ENCODE data around the gene PHLDB2.

Gene PHLDB2

DNA sequence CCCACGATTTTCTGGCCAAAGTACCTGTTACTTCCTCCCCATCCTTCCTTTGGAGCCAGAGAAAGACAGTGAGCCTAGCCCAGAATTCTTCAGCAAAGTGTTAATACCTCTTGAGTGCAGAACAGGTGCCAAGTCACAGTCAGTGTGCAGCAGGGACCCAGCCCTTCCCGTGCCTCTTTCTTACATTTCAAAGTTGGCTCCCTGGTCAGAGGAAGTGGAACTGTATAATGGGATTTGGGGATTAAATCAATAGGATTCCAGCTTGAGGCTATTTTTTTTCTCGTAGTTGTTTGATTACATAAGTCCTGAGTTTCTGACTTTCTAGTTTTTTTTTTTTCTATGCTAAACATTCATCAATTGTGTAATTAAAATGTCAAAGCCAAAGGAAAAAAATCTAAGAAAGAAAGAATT is 67.2 kb downstream of the PHLDB2 start:
- no peak for DNase-seq

DNA sequence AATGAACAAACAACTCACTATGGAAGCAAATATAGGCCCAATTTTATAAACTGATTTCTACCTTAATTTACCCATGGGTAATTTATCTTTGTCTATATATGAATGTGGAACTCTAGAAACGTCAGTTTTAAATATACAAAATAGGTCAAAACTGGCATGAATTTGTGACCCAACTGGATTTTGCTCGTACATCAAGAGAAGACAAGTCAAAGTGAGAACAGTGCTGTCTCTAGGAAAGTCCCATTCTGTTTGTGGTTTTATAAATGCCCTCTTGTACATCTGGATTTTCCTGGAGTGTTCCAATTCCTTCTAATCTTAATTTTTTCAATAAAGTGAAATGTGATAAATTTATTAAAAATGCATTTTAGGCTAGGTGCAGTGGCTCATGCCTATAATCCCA is 69.5 kb downstream of the PHLDB2 start:
- no peak for DNase-seq

DNA sequence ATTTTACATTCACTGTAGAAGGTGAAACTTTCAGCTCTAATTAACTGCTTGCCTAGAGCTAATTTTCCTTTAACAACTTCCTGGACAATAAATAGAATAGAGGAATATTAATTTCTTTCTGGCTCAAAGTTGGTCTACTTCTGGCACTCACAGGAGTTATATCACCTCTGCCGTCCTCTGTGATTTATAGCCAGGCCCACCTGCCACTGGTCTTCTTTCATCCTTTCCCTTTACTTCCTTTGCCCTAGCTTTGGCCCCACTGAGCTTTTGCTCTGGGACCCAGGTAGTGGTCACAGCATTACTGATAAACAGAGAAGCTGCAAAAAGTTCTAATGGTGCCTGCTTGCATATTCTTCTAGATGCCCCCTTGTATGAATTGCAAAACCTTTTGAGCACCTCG is 70.4 kb downstream of the PHLDB2 start:
- DNase-seq = no peak

DNA sequence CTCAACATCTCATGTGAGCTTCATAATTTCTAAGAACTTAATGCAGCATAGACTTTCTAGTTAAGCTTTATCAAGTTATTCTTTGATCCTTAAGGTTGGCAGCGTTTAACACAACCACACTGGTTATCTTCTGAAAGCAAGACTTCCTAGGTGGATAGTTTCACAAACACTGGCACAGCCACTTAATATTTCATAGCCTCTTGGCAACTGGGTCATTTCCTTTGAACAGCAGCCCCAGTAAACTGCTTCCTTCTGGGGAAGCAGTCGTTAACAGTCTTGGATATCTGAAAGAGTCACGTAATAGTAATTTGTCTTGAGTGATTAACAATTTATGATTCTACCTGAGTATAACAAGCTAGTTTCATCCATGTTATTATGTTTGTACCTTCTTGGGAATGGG is 73.9 kb downstream of the PHLDB2 start:
- no peak for DNase-seq

DNA sequence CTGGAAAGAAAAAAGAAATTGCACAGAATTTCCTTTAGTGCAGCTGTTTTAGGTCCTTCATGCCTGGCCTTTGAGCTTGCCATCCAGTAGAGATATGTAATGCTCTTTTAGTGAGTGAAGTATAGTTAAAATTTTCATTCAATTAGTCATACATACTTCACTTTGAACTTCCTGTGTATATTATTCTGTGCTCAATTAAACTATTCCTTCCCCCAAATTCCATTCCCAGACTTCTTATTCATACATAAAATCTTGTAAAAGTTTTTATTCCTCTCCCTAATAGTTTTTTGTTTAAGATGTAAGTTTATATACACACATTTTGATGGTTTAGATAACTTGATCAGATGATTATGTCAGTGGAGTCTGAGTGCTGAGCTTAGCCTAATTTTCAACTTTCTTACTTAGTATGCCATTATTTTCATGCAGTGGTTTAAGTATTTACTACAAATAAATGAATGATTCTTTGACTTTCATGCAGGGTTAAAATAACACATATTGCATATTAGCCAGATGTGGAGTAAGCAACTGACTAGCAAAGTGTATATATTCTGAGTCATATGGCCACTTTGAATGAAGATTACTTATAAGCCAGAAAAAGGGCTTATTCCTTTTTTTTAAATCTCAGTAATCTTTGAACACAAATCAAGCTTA is 77.3 kb downstream of the PHLDB2 start:
- DNase-seq = no peak

DNA sequence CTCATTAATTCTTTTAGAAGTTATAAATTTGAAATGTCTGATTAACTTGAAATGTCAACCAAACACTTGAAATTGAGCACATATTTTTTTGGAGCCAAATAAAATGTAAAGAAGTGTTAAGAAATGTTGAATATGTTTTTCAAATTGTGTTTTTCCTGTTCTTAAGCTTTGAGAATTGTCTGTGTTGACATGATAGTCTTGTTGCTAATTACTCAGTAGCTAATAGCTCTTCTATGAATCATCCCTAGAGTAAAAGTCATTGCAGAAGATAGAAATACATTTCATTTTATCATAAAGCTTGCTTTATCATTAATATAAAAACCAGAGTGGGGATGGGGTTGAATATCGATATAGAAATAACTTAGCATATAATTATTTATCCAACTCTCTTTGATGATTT is 77.9 kb downstream of the PHLDB2 start:
- no peak for DNase-seq

DNA sequence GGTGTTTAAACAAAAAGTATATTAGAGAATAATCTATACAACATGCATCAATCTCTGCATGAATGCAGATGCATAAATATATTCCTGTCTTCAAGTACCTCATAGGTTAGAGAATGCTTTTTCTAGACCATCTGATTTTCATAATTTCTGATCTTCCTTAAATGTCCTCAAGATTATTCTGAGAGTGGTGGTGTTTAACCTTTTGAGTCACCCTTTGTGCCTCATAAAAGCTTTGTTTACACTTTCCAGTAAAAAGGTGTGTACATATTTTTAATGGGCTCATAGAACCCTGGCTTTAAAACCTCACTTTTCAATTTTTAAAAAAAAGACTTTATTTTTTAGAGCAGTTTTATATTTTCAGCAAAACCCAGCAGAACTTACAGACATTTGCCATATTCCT is 78.8 kb downstream of the PHLDB2 start:
- DNase-seq = no peak

DNA sequence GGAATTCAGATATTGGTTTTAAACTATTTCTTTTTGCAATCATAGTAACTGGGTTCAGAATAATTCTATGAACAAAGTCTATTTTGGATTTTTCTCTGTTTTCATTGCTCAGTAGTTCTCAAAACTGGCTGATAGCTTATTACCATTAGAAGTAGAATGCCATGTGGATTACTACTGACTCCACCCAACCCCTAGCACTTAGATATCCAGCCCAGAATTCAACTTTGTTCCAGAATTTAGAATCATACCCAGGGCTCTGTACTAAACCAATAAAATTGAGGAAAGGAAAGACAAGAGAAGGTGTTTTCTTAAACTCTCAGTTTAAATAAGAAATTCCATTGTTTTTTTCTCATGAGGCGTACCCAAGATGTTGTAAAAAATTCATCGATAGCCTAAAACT is 80.8 kb downstream of the PHLDB2 start:
- no peak for DNase-seq

DNA sequence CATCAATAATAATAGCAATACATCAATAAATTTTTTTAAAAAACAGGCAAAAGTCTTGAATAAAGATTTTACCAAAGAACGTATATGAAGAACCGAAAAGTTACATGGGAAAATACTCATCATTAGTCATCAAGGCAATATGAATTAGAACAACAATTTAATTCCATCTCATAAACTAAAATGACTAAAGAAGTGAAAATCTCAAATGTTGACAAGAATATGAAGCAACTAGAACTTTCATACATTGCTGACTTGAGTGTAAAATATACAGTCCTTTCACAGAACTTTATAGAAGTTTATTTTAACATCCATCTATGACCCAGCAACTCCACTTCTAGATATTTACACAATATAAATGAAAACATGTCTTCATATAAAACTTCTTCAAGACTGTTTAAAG is 84.5 kb downstream of the PHLDB2 start:
- no peak for DNase-seq

DNA sequence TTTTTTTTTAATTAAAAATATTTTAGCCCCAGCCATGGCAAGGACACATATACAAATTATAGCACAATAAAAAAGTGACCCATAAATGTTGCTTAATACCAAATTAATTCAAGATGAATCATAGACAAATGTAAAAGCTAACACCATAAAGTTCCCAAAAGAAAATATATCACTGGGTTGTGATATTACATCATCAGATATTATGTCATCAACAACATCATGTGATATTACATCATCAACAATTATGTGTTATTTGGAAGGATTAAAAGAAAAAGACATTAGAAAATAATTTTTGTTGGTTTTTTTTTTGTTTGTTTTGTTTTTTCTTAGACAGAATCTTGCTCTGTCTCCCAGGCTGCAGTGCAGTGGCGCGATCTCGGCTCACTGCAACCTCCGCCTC is 85.3 kb downstream of the PHLDB2 start:
- DNase-seq = no peak

DNA sequence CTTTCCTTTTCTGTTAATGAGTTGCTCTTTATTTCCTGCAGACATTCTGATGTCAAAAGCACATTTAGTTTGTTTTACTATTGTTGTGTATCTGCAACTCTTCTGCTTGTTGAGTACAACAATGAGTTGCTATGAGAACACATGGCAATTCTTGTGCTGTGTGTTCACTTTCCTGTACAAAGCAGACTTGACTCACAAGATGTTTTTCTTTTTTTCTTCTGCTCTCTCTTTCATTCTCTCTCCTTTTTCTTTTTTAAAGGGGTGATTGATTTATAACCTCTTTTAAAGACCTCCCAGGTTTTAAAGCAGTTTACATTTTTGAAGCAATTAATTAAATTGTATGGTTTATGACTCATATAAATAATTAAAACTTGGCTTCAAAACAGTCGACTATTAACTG is 88.2 kb downstream of the PHLDB2 start:
- no peak for DNase-seq

DNA sequence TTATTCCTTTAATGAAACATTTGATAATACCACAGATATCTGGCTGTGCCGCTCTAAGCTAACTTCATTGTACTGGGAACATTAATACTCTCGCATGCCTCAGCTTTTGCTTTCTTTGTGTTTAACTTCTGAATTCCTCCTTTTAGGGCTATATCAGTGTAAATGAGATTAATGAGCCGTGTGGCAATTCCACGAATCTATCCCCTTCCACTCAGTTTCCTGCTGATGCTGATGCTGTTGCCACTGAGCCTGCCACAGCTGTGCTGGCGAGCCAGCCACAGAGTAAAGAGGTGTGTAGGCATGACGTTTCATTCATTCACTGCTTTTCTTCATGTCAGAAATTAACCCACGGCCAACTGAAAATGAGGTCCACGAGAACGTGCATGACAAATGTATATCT is 89.7 kb downstream of the PHLDB2 start:
- no peak for DNase-seq

DNA sequence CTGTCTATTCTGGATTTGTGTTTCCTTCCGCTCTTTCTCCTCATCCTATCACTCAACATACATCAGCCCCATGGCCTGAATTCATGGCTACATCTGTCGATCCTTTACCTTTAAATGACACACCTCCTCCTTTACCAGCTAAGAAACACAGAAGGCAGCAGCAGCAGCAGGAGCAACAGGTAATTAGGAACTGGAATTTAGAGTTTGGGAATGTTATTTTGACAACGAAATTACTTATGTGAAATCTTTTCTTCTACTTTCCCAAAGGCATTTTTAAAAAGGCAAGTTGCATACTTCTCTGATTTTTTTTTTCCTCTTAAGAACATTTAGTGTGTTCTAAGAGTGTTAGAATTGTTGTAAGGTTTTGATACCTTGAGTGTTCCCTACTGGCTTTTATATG is 90.6 kb downstream of the PHLDB2 start:
- DNase-seq = no peak

DNA sequence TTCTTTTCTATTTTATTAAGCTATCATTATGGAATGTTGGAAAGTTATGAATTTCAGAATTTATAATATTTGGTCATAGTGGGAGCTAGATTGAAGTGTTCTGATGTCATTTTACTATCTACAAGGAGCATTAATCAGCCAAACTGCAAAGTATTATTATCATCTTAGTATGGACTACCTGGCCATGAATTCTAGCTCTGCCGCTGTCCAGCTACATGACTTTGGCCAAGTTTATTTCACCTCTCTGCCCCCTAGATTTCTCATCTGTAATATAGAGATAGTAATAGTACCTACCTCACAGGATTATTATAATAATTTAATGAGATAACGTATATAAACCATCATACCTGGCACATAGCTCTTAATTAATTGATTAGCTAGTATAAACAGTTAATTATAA is 92.0 kb downstream of the PHLDB2 start:
- DNase-seq = no peak

DNA sequence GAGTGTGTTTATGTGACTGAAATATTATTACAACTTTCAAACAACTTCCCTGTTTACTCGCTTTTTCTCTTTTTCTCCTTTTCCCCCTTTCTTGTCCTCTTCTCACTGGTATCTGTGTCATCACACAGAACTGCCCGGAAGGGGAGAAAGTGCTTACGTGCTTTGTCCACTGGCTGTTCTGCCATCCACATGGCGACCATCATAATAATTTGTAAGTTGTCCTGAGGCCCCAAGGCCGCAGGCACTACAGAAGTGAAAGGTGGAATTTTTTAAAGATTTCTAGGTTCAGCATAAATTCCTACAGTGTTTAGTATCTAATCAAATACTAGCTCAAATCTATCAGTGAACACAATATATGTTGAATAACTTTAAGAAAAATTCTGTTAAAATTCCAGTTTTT is 93.0 kb downstream of the PHLDB2 start:
- DNase-seq = no peak

DNA sequence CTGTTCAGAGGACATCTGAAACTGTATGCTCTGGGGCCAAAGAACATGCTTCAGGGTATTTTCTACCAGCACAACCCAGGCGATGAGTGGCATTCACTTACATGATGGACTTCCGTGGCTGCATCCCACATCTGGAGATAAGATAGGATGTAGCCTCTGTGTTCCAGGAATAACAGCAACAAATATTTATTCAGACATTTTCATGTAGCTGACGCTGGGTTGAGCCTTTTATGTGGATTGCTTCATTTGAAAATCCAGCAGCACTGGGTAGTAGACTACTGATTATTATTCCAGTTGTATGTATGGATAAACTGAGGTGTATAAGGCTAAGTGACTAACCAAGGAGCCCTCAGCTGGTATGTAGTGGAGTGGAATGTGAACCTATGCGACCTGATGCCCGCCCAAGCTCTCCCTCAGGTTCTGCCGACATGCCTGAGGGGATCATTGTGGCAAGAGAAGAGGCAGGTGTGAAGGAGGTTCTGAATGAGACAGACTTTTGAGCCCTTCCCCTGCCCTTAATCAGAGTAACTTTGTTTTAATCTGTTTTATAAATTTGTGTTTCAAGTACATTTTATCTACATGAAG is 93.9 kb downstream of the PHLDB2 start:
- DNase-seq = no peak

DNA sequence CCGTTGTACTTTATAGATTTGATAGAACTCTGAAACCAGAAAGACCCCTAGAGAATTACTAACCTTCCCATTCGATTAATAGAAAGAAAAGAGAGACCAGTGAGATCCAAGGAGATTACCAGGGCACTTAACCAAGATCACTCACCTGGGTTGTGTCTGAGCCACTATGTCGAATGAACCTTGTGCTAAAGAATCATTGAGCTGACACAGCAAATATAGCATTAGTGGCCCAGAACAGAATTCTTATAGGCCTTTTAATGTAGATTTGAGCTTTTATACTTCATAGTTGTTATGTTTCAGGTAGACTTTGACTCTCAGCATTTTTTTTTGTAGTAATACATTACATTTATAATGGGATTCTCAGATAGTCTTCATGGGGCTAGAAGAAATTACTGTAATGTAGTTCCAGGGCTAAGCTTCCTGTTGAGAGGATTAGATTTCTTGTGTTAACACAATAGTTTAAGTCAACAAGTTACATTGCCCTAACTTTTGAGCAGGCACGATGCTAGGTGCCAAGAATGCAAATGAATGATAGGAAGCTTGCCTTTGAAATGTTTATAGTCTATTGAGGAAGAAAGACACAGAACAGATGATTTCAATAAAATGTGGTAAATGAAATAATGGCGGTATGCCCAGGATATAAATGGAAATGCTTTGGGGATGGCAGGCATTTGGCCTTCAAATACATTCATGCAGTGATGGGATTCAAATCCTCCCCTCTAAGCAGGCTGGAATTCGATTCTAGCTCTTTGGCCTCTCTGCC is 95.3 kb downstream of the PHLDB2 start:
- DNase-seq = no peak

DNA sequence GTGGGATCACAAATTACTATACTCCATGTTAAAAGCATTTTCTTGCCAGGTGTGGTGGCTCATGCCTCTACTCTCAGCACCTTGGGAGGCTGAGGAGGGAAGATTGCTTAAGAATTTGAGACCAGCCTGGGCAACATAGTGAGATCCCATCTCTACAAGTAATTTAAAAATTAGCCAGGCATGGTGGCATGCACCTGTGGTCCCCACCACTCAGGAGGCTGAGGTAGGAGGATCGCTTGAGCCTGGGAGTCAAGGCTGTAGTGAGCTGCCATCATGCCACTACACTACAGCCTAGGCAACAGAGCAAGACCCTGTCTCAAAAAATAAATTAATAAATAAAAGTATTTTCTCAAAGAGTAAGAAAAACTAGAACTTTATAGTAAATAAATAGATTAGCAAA is 96.8 kb downstream of the PHLDB2 start:
- DNase-seq = no peak

DNA sequence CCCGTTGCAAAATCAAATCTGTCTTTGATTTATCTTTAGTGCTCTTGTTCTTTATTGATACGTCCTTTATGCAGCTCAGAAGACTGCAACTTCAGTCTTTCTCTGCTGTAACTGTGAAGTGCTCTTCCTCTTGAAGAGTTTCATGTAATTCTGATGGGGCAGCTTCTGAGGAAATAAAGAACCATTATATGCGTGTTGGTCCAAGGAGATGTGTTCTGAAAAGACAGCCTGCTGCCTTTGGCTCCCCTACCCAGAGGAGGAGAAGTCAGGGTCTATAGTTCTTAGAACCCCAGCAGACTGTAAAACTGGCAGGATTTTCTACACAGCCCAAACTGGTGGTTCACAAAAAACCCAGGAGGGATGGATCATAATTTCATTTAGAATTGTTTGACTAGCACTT is 97.4 kb downstream of the PHLDB2 start:
- no peak for DNase-seq

DNA sequence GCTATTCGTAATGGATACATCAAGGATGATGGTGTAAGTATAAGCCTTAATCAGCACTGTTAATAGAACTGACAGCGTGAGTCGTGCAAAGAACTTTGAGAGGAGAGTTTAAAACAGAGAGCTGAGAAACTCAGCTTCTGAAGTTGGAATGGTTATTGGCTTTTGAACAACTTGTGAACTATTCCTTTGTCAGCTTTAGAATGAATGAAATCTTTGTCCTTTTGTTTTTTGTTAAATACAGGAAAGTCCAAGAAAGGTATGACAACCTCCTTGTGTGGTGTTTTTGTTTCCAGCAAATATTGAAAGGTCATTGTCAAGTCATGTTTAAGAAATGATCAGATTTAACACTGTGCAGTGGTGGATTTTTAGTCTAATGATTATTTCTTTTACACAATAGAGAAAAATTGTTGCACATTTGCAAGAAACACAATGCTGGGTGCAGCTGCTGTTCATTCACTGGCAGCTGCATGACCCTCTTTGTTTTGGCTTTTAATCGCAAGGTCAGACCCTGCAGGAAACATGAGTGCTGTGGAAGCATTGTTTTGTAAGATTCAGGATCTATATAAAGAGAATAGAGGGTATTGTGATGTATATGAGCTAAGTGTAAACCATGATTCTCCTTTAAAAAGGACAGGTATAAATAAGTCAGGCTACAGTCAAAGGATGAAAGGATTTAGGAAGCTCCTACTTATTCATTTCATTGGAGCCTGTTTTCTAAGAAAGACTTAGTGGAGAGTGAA is 98.1 kb downstream of the PHLDB2 start:
- no peak for DNase-seq

DNA sequence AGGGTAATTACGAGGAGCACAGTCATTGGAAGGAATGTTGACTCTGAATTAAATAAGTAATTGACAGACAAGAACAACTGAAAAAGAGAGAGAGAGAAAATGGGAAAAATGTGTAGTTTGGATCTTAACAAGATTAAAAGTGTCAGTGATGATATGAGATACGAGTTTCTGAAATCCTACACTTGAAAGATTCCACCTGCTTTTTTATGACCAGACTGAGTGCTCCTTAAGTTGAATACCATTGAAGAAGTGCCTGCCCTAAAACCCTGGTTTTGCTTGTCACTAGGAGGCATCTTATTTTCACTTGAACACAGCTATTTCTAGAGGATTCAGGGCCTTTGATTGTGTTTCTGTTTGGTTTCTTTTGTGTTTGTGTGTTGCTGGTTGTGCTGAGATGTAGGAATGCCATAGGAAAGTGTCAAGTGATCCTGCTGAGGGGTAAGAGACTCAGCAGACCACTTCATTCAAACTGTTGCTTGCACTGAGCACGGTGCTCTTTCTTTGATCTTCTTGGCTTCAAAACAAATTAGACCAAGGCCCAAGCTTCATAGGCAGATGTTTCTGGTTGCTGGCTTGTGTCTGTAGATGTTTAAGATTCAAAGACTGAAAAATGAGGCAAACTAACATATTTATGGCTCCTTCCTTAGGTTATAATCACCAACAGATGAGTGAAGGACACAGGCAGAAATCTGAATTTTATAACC is 102.5 kb downstream of the PHLDB2 start:
- DNase-seq = no peak

DNA sequence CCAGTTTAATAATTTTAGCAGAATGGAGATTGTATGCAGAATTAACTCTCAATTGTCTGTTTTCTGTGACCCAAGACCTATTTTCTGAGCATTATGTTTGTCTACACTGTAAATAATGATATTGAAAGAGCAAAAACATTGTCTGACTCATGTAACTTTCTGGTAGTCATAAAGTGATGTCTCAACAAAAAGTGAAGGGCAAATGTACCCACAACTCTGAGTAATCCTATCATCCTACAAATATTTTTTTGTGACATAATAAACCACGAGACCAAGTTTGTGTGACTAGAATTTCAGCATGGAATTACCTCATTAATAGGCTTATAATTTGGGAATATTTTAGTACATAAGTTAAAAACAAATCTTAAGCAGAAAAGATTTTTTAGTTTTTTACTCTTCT is 104.4 kb downstream of the PHLDB2 start:
- no peak for DNase-seq

DNA sequence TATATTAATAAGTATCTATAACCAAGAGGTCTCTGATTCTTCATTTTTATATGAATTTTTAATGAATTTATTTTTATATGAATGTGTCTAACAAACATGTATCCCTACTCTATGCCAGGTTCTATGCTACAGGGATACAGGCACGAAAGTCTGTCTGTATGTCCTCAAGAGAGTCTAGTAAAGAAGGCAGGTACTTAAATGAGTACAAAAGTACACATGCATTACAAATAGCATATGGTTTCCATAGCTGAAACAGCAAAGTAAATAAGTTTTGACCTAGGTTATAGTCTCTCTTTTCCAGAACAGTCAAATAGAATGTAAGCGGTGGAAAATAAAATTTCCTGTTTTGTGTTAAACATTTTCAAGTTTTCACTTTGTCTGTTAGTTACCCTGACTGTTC is 106.4 kb downstream of the PHLDB2 start:
- no peak for DNase-seq
